Natural killer cell (primary cell): ENCODE data around the gene HES1. TPM values are rescaled to one million over a fixed set of nuclear protein-coding genes. Genes with fewer than 3 reads are reported as not detected.

Source experiments
- ATAC-seq, 3 donors: fragments of 150-1000 bp in 2 of 3; fragments of 200-7000 bp in 1 of 3; cut with Tn5 transposase; 1 replicate in 1 of 3; 2 replicates in 2 of 3; pipeline ENCODE4 v1.10.0; 2021; ENCODE audit warnings: mild to moderate bottlenecking in 2 of 3, moderate library complexity in 2 of 3
- DNase-seq, 2 donors: peaks; one replicate each; pipeline versions ENCODE4 v3.0.0 to v3.0.0-alpha.2; 2013 to 2021; ENCODE audit warnings: mixed read lengths in 1 of 2
- H3K27ac ChIP-seq: one replicate; pipeline ENCODE4 v1.5.1; 2013; ENCODE audit warnings: mild to moderate bottlenecking, low read length
- H3K27me3 ChIP-seq: one replicate; pipeline ENCODE4 v1.6.1; 2013; ENCODE audit warnings: low read length; ENCODE audit not compliant: control insufficient read depth, insufficient read depth
- H3K36me3 ChIP-seq: one replicate; pipeline ENCODE4 v1.6.1; 2013; ENCODE audit warnings: low read length; ENCODE audit not compliant: control insufficient read depth, insufficient read depth
- H3K4me1 ChIP-seq: one replicate; pipeline ENCODE4 v1.6.1; 2013; ENCODE audit warnings: low read length; ENCODE audit not compliant: control insufficient read depth, insufficient read depth
- H3K4me3 ChIP-seq: one replicate; pipeline ENCODE4 v1.5.1; 2013; ENCODE audit warnings: low read length
- H3K9me3 ChIP-seq: one replicate; pipeline ENCODE4 v1.6.1; 2013; ENCODE audit warnings: low read length; ENCODE audit not compliant: control insufficient read depth, insufficient read depth
- H3K27ac Mint-ChIP-seq, 2 donors: one replicate each; pipeline ENCODE4 v1.8.0; 2022; ENCODE audit warnings: mild to moderate bottlenecking in 2 of 2, mixed read lengths in 2 of 2, moderate library complexity in 1 of 2
- H3K27me3 Mint-ChIP-seq, 2 donors: one replicate each; pipeline ENCODE4 v1.8.0; 2022; ENCODE audit warnings: low read depth in 2 of 2, mixed read lengths in 2 of 2
- H3K36me3 Mint-ChIP-seq: one replicate; pipeline ENCODE4 v1.8.0; 2022; ENCODE audit warnings: mixed read lengths
- H3K4me1 Mint-ChIP-seq, 2 donors: one replicate each; pipeline ENCODE4 v1.8.0; 2022; ENCODE audit warnings: mixed read lengths in 2 of 2
- H3K4me3 Mint-ChIP-seq: one replicate; pipeline ENCODE4 v1.8.0; 2022; ENCODE audit warnings: mild to moderate bottlenecking, moderate library complexity, mixed read lengths
- H3K9me3 Mint-ChIP-seq, 2 donors: one replicate each; pipeline ENCODE4 v1.8.0; 2022; ENCODE audit warnings: mixed read lengths in 2 of 2
- WGBS: methylation state at CpG from one replicate; pipeline ENCODE4 v1.1.7; 2013; ENCODE audit warnings: missing lambda C conversion rate; ENCODE audit not compliant: insufficient coverage; 5-methylcytosine and 5-hydroxymethylcytosine counted together
- intact Hi-C: fragments of 100-400 bp; cut with micrococcal nuclease; formaldehyde crosslinking; loops from one replicate; pipeline ENCODE4 v1.14.2; 2022
- total RNA-seq, 4 donors: library from RNA; stranded (reverse); fragments of 120-200 nt in 1 of 4; gene quantifications; one replicate each; pipeline versions ENCODE4 v1.2.3 to v1.2.4, GENCODE V29; 2013 to 2022
- TF ChIP-seq, protein P1 (sequence below): fragments of 200-600 bp; IDR thresholded peaks from one replicate; pipeline ENCODE4 v1.8.0; 2022; ENCODE audit warnings: antibody characterized with exemption

The HES1 gene
- total RNA-seq, 3 donors from 2014 or later (not counting 1 experiment from before 2014, with no cell fraction given): 1.5 to 4.4 (median 2.2) TPM

DNA sequence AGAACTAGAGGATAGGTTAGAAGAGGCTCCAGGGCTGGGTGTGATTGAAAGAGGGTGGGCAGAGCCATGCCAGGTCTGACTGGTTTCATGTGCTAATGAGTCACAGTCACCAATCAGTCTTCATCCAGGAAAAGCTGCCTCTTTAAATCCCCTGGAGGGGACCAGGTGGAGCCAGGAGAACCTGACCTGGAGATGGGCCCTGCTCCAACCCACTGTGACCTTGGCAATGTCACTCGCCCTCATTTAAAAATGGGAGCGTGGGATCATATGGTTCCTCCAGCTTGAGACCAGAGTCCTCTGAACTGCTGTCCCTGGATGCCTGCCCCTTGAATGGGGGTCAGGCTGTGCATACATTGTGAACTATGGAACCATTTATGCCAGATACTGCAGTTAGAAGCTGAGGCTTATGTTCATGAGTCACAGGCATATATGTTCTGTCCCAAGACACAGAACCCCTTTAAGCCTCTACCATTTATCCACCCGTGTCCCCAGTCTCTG, 23.0 kb downstream of the HES1 start:
- H3K9me3 Mint-ChIP-seq: no peaks in the 10 kb centered on the region
- Histone ChIP-seq H3K36me3 (no peaks in the 10 kb centered on the region), H3K4me1 (no peaks in the 10 kb centered on the region), H3K27me3 (no peaks in the 10 kb centered on the region), H3K9me3 (no peaks in the 10 kb centered on the region), H3K4me3 (no peak overlapping the region), H3K27ac (no peak overlapping the region)
- peaks cover 32 to 73% of the 10 kb centered on the region in 2 donors for H3K27me3 Mint-ChIP-seq
- intact Hi-C loops: no loop called here
- H3K36me3 Mint-ChIP-seq: no peaks in the 10 kb centered on the region
- no peak overlapping the region for H3K4me3 Mint-ChIP-seq
- 93% methylated on average over 3 of the region's 3 CpGs for WGBS
- TF ChIP-seq, protein P1, sequence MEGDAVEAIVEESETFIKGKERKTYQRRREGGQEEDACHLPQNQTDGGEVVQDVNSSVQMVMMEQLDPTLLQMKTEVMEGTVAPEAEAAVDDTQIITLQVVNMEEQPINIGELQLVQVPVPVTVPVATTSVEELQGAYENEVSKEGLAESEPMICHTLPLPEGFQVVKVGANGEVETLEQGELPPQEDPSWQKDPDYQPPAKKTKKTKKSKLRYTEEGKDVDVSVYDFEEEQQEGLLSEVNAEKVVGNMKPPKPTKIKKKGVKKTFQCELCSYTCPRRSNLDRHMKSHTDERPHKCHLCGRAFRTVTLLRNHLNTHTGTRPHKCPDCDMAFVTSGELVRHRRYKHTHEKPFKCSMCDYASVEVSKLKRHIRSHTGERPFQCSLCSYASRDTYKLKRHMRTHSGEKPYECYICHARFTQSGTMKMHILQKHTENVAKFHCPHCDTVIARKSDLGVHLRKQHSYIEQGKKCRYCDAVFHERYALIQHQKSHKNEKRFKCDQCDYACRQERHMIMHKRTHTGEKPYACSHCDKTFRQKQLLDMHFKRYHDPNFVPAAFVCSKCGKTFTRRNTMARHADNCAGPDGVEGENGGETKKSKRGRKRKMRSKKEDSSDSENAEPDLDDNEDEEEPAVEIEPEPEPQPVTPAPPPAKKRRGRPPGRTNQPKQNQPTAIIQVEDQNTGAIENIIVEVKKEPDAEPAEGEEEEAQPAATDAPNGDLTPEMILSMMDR: no peak
- DNase-seq (no peak), ATAC-seq (no peak)
- no peak overlapping the region for H3K27ac Mint-ChIP-seq
- no peaks in the 10 kb centered on the region for H3K4me1 Mint-ChIP-seq

DNA sequence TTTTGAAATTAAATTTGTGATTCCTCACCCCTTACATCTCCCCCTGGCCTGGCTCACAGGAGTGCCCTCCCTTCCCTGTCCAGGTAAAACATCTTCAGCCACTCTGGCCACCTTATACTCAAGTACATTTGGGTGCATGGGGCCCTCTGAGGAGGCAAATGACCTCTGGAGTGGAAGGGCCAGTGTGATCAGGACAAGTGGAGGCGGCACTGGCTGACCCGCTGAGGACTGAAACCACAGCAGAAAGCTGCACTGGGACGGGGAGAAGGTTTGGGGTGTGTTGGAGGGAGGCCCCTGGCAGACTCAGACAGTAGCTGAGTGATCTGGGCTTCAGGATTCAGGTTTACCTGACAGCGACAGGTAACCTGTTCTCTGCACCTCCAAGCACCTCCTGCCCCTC, 24.2 kb downstream of the HES1 start:
- no peak for ATAC-seq
- Mint-ChIP-seq H3K36me3 (no peaks in the 10 kb centered on the region), H3K4me1 (no peaks in the 10 kb centered on the region), H3K27ac (no peak overlapping the region), H3K9me3 (no peaks in the 10 kb centered on the region), H3K27me3 (peaks cover 25 to 68% of the 10 kb centered on the region in 2 donors), H3K4me3 (no peak overlapping the region)
- no peaks in the 10 kb centered on the region for H3K27me3 ChIP-seq
- H3K4me3 ChIP-seq: no peak overlapping the region
- H3K27ac ChIP-seq: no peak overlapping the region
- no peak for DNase-seq
- no peaks in the 10 kb centered on the region for H3K9me3 ChIP-seq
- H3K4me1 ChIP-seq: no peaks in the 10 kb centered on the region
- WGBS: 93% methylated on average over 4 of the region's 4 CpGs
- intact Hi-C loops: no loop called here
- TF ChIP-seq, protein P1: no peak
- H3K36me3 ChIP-seq: no peaks in the 10 kb centered on the region

DNA sequence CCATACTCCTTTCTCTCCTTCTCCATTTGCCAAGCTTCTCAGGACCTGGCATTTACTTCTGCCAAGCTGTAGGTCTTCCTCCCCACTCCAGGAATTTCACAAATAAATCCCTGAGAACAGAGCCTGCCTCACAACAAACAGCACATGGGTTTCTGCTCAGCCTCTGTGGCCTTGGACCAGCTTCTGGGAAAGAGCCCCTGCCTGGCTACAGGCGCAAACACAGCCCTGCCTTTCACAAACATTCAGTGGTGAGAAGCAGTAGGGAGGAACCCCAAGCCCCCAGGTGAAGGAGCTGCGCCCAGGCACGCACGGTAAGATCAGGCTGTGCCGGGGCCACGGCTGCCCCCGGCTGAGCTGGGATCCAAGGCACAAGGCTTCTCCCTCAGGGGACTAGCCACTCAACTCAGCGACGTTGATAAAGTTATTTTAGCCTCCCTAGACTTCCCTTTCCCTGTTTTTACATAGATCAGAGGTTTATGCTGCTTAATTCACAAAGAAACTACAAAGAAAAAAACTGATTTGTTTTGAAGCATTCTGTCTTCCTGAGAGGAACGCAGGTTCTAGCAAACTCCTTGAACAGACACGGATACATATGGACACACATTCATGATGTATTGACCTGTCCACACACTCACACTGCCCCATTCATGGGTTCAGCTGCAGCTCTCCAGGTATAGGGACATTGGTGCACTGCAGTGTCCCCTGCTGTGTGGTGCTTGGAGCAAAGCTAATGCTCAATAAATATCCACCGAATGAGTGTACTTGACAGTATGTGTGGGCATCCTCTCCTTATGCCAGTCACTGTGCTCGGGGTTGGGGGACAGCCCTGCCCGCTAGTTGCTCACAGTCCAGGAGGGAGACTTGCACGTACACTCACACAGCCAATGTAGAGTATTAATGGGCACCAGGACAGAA, 25.4 kb downstream of the HES1 start:
- Mint-ChIP-seq H3K27ac (no peak overlapping the region), H3K27me3 (peaks cover 28 to 64% of the 10 kb centered on the region in 2 donors), H3K9me3 (no peaks in the 10 kb centered on the region), H3K36me3 (no peaks in the 10 kb centered on the region), H3K4me1 (no peaks in the 10 kb centered on the region), H3K4me3 (no peak overlapping the region)
- peaks cover 3% of the 10 kb centered on the region for H3K27me3 ChIP-seq
- intact Hi-C loops: no loop called here
- ATAC-seq: no peak
- no peaks in the 10 kb centered on the region for H3K36me3 ChIP-seq
- H3K9me3 ChIP-seq: no peaks in the 10 kb centered on the region
- no peak overlapping the region for H3K27ac ChIP-seq
- WGBS: 86% methylated on average over 15 of the region's 15 CpGs
- no peak overlapping the region for H3K4me3 ChIP-seq
- DNase-seq: no peak
- TF ChIP-seq, protein P1: no peak
- no peaks in the 10 kb centered on the region for H3K4me1 ChIP-seq
